Uterus (tissue), 2 donors: ENCODE results near the gene PDCD1.

Source experiments
- CTCF ChIP-seq, 4 experiments: fragments of 200-600 bp in 2 of 4; fragments of 450-650 bp in 2 of 4; sonication (generic) in 2 of 4; IDR thresholded peaks; one replicate each; pipeline ENCODE4 v1.5.1; 2016 to 2019; ENCODE audit warnings: antibody characterized with exemption in 4 of 4, mild to moderate bottlenecking in 2 of 4, moderate library complexity in 1 of 4
- POLR2A ChIP-seq, 2 donors: fragments of 450-650 bp; IDR thresholded peaks; one replicate each; pipeline ENCODE4 v1.6.1; 2016; ENCODE audit warnings: antibody characterized with exemption in 2 of 2, mild to moderate bottlenecking in 1 of 2, moderate library complexity in 1 of 2

DNA sequence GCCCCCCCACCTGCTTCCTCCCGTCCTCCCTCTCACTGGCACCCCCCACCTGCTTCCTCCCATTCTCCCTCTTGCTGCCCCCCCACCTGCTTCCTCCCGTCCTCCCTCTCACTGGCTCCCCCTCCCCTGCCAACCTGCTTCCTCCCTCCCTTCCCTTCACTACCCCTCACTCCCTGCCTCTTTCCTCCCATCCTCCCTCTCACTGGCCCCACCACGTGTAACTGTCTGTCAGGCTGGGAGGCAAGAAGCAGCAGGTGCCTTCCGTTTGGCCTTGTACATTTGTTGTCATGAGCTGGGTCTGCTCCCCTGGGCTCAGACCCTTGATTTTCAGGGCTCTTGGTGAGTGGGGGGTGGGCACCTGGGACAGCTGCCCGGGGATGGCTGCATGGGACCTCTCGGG is 29.9 kb upstream of the PDCD1 start:
- TF ChIP-seq CTCF (IDR thresholded peaks at IDR 0.05) (no peak), POLR2A (IDR thresholded peaks at IDR 0.05) (no peak)
